Measurements from ENCODE around the gene STUB1. TPM values are rescaled to one million over a fixed set of nuclear protein-coding genes. Genes with fewer than 3 reads are reported as not detected.

The STUB1 gene
- total RNA-seq, 1 donor from 2014 or later = 99.7 TPM

GRCh38 chr16:694187-694862 is 14.1 kb downstream of the STUB1 start:
- DNase-seq (ENCODE audit: low spot score) = no peak

- DNase-seq (ENCODE audit: low spot score) = no peak
These were observed 14.7 kb downstream of the STUB1 start for GRCh38 chr16:694863-695354.

- no peak for DNase-seq (ENCODE audit: low spot score)
These were observed 15.3 kb downstream of the STUB1 start for GRCh38 chr16:695355-696089.

GRCh38 chr16:698911-699671 is 18.9 kb downstream of the STUB1 start:
- DNase-seq (ENCODE audit: low spot score) = no peak

GRCh38 chr16:700684-701584 is 20.7 kb downstream of the STUB1 start:
- no peak for DNase-seq (ENCODE audit: low spot score)

- no peak for DNase-seq (ENCODE audit: low spot score)
These were observed 22.1 kb downstream of the STUB1 start for GRCh38 chr16:702341-702740.

- DNase-seq (ENCODE audit: low spot score) = no peak
These were observed 23.2 kb downstream of the STUB1 start for GRCh38 chr16:703406-703805.

- DNase-seq (ENCODE audit: low spot score) = no peak
These were observed 23.8 kb downstream of the STUB1 start for GRCh38 chr16:704047-704446.

- no peak for DNase-seq (ENCODE audit: low spot score)
These were observed 24.6 kb downstream of the STUB1 start for GRCh38 chr16:704552-705380.

GRCh38 chr16:705431-706188 is 25.4 kb downstream of the STUB1 start, which contains the start of gene FBXL16:
TSS of gene FBXL16 (minus strand) at chr16:705801. CDS start at chr16:697405, 8,396 bp downstream.
- no peak for DNase-seq (ENCODE audit: low spot score)

- DNase-seq (ENCODE audit: low spot score) = no peak
These were observed 26.2 kb downstream of the STUB1 start for GRCh38 chr16:706189-707061.

- DNase-seq (ENCODE audit: low spot score) = no peak
These were observed 26.9 kb downstream of the STUB1 start for GRCh38 chr16:707062-707538.

GRCh38 chr16:708019-708418 is 27.8 kb downstream of the STUB1 start:
- DNase-seq (ENCODE audit: low spot score) = no peak

- DNase-seq (ENCODE audit: low spot score) = no peak
These were observed 28.7 kb downstream of the STUB1 start for GRCh38 chr16:708959-709358.

GRCh38 chr16:709566-710499 is 29.6 kb downstream of the STUB1 start:
- peak; percentile 63 for DNase-seq (ENCODE audit: low spot score)

- no peak for DNase-seq (ENCODE audit: low spot score)
These were observed 30.4 kb downstream of the STUB1 start for GRCh38 chr16:710500-711075.

GRCh38 chr16:711084-711483 is 30.9 kb downstream of the STUB1 start:
- no peak for DNase-seq (ENCODE audit: low spot score)
